Common myeloid progenitor, CD34-positive (primary cell): Measurements from ENCODE around the gene UNKL.

ENCODE experiments used
- CTCF ChIA-PET: fragments of 350-600 bp; sonication (Branson Sonifier 250); formaldehyde crosslinking; loops from one replicate; lab custom pipeline; 2021; ENCODE audit warnings: antibody characterized with exemption; lab: Charles Lee
- POLR2A ChIA-PET: fragments of 350-600 bp; sonication (Branson Sonifier 250); formaldehyde crosslinking; loops from one replicate; lab custom pipeline; 2021; ENCODE audit warnings: antibody characterized with exemption; lab: Charles Lee
- DNase-seq, 3 donors: peaks; one replicate each; pipeline versions ENCODE4 v3.0.0 to v3.0.0-alpha.2; 2013
- H3K27ac ChIP-seq, 2 experiments: 1 replicate in 1 of 2; 2 replicates in 1 of 2; pipeline ENCODE4 v1.7.0; 2013; ENCODE audit warnings: inconsistent platforms in 2 of 2, low read length in 2 of 2, mild to moderate bottlenecking in 2 of 2, low read depth in 1 of 2, moderate library complexity in 1 of 2; ENCODE audit not compliant: severe bottlenecking in 2 of 2, insufficient read depth in 1 of 2, poor library complexity in 1 of 2
- H3K27me3 ChIP-seq, 5 experiments: replicated peaks in 2 of 5; 1 replicate in 3 of 5; 2 replicates in 2 of 5; pipeline versions ENCODE4 v1.6.1 to v1.7.0; 2013; ENCODE audit warnings: low read length in 4 of 5, mild to moderate bottlenecking in 2 of 5, moderate library complexity in 2 of 5, inconsistent platforms in 1 of 5; ENCODE audit not compliant: insufficient read depth in 5 of 5, control insufficient read depth in 4 of 5
- H3K36me3 ChIP-seq, 4 experiments: 1 replicate in 2 of 4; 2 replicates in 2 of 4; pipeline versions ENCODE4 v1.6.1 to v1.7.0; 2013; ENCODE audit warnings: low read length in 3 of 4, control low read depth in 1 of 4, mild to moderate bottlenecking in 1 of 4; ENCODE audit not compliant: control insufficient read depth in 4 of 4, insufficient read depth in 4 of 4
- H3K4me1 ChIP-seq, 4 experiments: 1 replicate in 3 of 4; 2 replicates in 1 of 4; pipeline versions ENCODE4 v1.6.1 to v1.7.1; 2013; ENCODE audit warnings: low read length in 3 of 4, mild to moderate bottlenecking in 3 of 4, control low read depth in 1 of 4, inconsistent platforms in 1 of 4, moderate library complexity in 1 of 4; ENCODE audit not compliant: control insufficient read depth in 4 of 4, insufficient read depth in 4 of 4; ENCODE audit errors: control extremely low read depth in 1 of 4
- H3K4me3 ChIP-seq, 7 experiments: 1 replicate in 4 of 7; 2 replicates in 3 of 7; pipeline versions ENCODE4 v1.5.1 to v1.7.0; 2013; ENCODE audit warnings: mild to moderate bottlenecking in 7 of 7, low read length in 6 of 7, moderate library complexity in 6 of 7, inconsistent platforms in 2 of 7, low read depth in 2 of 7, control low read depth in 1 of 7; ENCODE audit not compliant: insufficient read depth in 4 of 7, control insufficient read depth in 1 of 7; ENCODE audit errors: extremely low read depth in 1 of 7
- H3K9me3 ChIP-seq, 5 experiments: 1 replicate in 4 of 5; 2 replicates in 1 of 5; pipeline versions ENCODE4 v1.6.1 to v1.7.1; 2013; ENCODE audit warnings: low read length in 4 of 5, mild to moderate bottlenecking in 2 of 5, inconsistent platforms in 1 of 5, low read depth in 1 of 5, moderate library complexity in 1 of 5; ENCODE audit not compliant: control insufficient read depth in 4 of 5, insufficient read depth in 2 of 5; ENCODE audit errors: control extremely low read depth in 1 of 5
- WGBS: methylation state at CpG from one replicate; pipeline ENCODE4 v1.1.5; 2013; ENCODE audit not compliant: insufficient coverage; 5-methylcytosine and 5-hydroxymethylcytosine counted together

Gene UNKL

DNA sequence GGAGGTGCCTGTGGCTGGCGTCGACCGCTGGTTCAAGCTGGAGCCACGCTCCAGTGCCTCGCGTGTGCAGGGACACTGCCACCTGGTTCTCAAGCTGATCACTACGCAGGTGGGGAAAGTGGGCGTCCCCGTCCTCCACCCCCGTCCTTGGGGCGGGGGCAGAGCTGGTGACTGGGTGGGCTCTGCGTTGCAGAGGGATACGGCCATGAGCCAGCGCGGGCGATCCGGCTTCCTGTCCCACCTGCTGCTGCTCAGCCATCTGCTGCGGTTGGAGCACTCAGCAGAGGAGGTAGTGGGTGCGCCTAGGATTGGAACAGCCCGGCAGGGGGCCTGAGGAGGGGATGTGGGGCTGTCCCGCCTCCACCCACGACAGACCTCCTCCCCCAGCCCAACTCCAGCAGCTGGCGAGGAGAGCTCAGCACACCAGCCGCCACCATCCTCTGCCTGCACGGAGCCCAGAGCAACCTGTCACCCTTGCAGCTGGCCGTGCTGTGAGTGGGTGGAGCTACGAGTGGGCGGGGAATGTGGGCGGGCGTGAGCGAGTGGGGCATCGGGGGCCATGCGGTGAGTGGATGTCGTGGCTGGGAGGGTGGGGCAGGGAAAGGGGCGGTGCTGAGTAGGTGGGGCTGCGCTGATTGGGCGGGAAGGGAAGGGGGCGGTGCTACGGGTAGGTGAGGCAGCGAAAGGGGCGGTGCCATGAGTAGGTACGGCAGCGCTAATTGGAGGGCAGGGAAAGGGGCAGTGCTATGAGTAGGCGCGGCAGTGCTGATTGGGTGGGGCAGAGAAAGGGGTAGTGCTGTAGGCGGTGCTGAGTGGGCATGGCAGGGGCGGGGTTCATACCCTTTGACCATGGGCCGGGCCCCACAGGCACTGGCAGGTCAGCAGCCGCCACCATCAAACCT is 71.7 kb downstream of the UNKL start:
- WGBS, result 0% methylated on average over 41 of the region's 49 CpGs
- Histone ChIP-seq H3K36me3 (peaks cover 0 to 3% (median 1%) of the 10 kb centered on the region in 4 experiments), H3K4me3 (peak overlapping the region in 5 of 7 experiments; percentile 26 to 63 (median 51)), H3K27ac (no peak overlapping the region), H3K4me1 (peaks cover 0 to 24% (median 19%) of the 10 kb centered on the region in 4 experiments), H3K9me3 (no peaks in the 10 kb centered on the region), H3K27me3 (no peaks in the 10 kb centered on the region)
- peak; percentile 96 to 99 (median 98) for DNase-seq
- CTCF ChIA-PET, result interaction anchor here (0.6 to 1.7 kb wide), 5 partner anchors 10 to 81 kb away, joined by 3 to 7 read pairs (median 4); no protein-coding TSS in a partner anchor
- POLR2A ChIA-PET, result interaction anchor here (0.6 to 1.2 kb wide), 6 partner anchors 10 to 233 kb away, joined by 3 to 5 read pairs (median 3); partner anchors contain the start of gene BAIAP3

DNA sequence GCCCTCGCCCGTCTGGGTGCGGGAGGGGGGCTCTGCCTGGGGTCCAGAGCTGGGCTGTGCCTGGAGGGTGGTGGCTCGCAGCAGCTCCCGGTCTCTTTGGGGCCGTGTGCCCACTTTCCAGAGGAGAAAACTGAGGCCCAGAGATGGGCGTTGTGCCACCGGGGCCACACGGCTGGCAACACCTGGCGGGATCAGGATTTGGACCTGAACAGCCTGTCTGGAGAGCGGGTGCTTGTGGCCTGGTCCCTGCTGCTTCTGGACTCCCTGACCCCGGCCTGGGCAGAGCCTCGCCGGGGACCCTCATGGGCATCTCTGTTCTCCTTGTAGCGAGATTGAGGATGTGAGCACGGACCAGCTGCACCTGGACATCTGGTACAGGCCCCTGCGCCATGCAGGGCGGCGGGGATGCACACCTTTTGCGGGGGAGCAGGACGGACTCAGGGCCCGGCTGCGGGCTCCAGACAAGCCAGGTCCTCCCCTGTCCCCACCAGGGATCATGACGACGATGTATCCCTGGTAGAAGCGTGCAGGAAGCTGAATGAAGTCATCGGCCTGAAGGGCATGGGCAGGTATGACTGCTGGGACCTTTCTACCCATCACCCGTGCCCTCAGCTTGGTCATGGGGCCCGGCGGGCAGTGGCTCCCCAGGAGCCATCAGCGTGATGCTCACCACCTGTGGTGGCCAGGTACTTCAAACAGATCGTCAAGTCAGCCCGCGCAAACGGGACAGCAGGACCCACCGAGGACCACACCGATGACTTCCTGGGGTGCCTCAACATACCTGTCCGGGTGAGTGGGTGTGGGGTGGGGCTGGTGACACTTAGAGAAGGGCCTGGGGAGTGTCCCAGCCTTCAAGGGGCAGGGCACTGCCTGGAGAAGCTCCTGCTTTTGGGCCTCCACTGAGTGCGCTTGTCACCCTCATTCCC is 72.7 kb downstream of the UNKL start:
- Histone ChIP-seq H3K4me1 (peaks cover 0 to 28% (median 20%) of the 10 kb centered on the region in 4 experiments), H3K9me3 (no peaks in the 10 kb centered on the region), H3K36me3 (no peaks in the 10 kb centered on the region), H3K27ac (no peak overlapping the region), H3K4me3 (peak overlapping the region in 2 of 7 experiments; percentile 51 to 59), H3K27me3 (peaks cover 0 to 5% (median under 1%) of the 10 kb centered on the region in 5 experiments)
- WGBS, result 83% methylated on average over 35 of the region's 39 CpGs
- DNase-seq, result no peak
- CTCF ChIA-PET, result interaction anchor here (0.6 to 1.7 kb wide), 5 partner anchors 9 to 80 kb away, joined by 3 to 7 read pairs (median 3); no protein-coding TSS in a partner anchor
- POLR2A ChIA-PET, result interaction anchor here (0.7 to 1.2 kb wide), 3 partner anchors 9 to 24 kb away, joined by 3 to 5 read pairs (median 3); partner anchors contain the start of gene BAIAP3

DNA sequence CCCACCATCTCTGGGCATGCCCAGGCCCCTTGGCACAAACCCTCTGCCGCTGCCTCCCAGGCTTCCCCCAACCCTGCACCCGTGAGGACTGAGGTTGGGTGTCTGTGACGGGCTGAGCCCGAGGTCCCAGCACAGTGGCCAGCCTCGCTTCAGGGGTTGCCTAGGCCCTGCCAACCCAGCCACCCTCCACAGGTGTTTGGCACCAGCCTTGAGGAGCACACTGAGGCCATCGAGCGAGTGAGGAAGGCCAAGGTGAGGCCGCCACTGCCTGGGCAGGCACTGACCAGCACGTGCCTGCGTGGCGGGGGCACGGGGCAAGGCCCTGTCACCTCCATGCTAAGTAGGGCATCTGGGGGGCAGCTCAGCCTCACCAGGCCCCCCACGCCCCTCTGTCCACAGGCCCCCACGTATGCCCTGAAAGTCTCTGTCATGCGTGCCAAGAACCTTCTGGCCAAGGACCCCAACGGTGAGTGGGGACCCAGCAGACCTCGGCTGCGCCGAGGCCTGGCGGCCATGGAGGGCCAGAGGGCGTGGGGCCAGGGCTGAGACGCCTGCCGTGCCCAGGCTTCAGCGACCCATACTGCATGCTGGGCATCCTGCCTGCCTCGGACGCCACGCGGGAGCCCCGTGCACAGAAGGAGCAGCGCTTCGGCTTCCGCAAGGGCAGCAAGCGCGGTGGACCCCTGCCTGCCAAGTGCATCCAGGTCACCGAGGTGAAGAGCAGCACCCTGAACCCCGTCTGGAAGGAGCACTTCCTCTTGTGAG is 73.6 kb downstream of the UNKL start:
- Histone ChIP-seq H3K9me3 (no peaks in the 10 kb centered on the region), H3K4me3 (no peak overlapping the region), H3K27me3 (peaks cover 0 to 13% (median 4%) of the 10 kb centered on the region in 5 experiments), H3K27ac (no peak overlapping the region), H3K4me1 (peaks cover 0 to 32% (median 21%) of the 10 kb centered on the region in 4 experiments), H3K36me3 (no peaks in the 10 kb centered on the region)
- CTCF ChIA-PET, result interaction anchor here (1.1 kb wide), 1 partner anchor 40 kb away, joined by 3 read pairs; no protein-coding TSS in a partner anchor
- no peak for DNase-seq
- POLR2A ChIA-PET, result no interaction called here
- 89% methylated on average over 32 of the region's 36 CpGs for WGBS

DNA sequence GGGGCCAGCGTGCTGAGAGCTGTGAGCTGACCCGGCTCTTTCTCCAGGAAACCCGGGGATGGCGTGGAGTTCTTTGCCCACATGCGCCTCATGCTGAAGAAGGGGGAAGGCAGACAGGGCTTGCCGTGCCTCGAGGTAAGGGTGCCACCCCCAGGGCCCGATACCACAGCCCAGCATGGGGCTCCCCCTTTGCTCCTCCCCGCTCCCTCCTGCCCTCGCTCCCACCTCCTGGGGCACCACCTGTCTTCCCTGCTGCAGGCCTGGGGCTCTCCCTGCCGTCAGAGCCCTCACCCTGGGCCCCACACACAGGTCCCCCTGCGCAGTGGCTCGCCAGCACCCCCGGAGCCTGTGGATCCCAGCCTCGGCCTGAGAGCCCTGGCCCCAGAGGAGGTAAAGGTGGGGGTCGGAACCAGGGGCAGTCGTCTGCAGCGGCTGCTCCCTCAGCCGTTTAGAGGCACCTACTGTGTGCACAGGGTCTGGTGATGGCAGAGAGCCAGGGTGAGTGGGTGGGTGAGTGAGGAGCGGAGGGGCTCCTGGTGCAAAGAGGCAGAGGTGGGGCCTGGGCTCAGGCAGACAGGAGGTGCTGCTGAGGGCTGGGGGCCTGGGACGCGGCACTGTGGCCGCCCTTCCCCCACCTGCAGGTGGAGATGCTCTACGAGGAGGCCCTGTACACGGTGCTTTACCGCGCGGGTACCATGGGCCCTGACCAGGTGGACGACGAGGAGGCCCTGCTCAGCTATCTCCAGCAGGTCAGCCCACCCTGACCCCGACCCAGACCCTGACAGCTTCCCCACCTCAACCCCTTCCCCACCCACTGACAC is 75.4 kb downstream of the UNKL start:
- H3K36me3 ChIP-seq, result no peaks in the 10 kb centered on the region
- peaks cover 0 to 31% (median 13%) of the 10 kb centered on the region in 5 experiments for H3K27me3 ChIP-seq
- H3K4me1 ChIP-seq, result peaks cover 0 to 50% (median 27%) of the 10 kb centered on the region in 4 experiments
- WGBS, result 71% methylated on average over 26 of the region's 31 CpGs
- H3K4me3 ChIP-seq, result no peak overlapping the region
- H3K27ac ChIP-seq, result no peak overlapping the region
- ChIA-PET POLR2A (no interaction called here), CTCF (interaction anchor here (0.9 to 1.8 kb wide), 3 partner anchors 13 to 39 kb away, joined by 3 to 4 read pairs (median 4); no protein-coding TSS in a partner anchor)
- no peak for DNase-seq
- no peaks in the 10 kb centered on the region for H3K9me3 ChIP-seq

DNA sequence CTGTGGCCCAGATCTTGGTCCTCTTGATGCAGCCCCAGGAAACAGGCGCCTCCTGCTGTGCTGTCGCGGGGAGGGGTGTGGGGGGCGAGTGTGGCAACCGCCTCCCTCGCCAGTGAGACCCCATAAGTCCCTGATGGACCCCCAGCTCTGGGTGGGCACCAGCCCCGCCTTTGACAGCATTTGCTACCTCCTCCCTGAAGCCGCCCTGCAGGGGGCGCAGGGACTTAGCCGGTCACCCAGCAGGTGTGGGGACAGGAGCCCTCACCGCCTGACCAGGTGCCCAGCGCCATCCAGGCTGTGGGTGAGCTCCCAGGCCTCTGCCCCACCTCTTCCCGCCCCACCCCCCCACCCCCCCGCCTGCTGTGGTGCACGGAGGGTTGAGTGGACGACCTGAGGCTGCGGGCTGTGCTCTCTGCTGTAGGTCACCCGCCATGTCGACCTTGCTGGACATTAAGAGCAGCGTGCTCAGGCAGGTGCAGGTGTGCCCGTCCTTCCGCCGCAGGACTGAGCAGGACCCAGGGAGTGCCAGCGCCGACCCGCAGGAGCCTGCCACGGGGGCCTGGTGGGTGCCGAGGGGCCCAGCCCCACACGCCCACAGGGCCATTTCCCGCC is 76.3 kb downstream of the UNKL start:
- POLR2A ChIA-PET, result no interaction called here
- Histone ChIP-seq H3K27ac (no peak overlapping the region), H3K36me3 (no peaks in the 10 kb centered on the region), H3K27me3 (peaks cover 0 to 39% (median 13%) of the 10 kb centered on the region in 5 experiments), H3K4me3 (no peak overlapping the region), H3K4me1 (peaks cover 0 to 48% (median 27%) of the 10 kb centered on the region in 4 experiments), H3K9me3 (no peaks in the 10 kb centered on the region)
- 58% methylated on average over 26 of the region's 30 CpGs for WGBS
- DNase-seq, result peak in 1 of 3 donors; percentile 50
- CTCF ChIA-PET, result interaction anchor here (0.9 to 1.8 kb wide), 5 partner anchors 12 to 38 kb away, joined by 3 to 7 read pairs (median 4); no protein-coding TSS in a partner anchor
